ENCODE measurements around the gene DRC7. TPM values are rescaled to one million over a fixed set of nuclear protein-coding genes. Genes with fewer than 3 reads are reported as not detected.

DRC7 gene
- total RNA-seq, 1 donor from 2014 or later: 0.41 TPM

DNA sequence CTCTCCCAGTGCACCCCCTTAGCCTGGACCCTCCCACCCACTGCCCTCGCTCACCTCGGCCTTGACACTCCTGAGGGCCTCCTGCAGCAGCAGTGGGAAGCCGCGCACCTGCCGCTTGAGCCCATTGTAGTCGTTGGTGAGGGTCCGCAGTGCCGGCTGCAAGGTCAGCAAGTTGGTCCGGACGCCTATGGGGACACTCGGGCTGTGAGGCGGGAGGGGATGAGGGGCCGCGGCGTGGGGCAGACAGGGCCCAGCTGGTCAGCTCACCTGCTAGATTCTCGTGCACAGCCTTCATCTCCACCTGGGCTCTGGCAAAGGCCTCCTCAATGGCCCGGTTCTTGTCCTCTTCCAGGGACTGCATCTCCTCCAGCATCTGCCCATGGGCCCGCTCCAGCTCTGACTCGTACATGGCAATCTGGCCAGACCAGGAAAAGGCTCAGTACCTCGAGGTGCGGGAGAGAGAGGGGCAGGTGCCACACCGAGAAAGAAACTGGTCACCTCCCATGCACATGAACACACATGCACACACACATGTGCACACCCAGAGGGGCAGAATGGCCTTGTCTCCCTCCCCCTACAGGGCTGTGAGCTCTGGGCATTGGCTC is 75.0 kb downstream of the DRC7 start:
- Histone ChIP-seq H3K36me3 (no peaks in the 10 kb centered on the region), H2AFZ (replicated peaks) (no peak overlapping the region), H3K4me2 (no peak overlapping the region), H3K79me2 (ENCODE audit: low read depth) (no peaks in the 10 kb centered on the region), H3F3A (ENCODE audit: low read depth) (no peaks in the 10 kb centered on the region), H3K4me1 (no peaks in the 10 kb centered on the region), H3K4me3 (no peak overlapping the region), H3K9ac (no peak overlapping the region), H3K27ac (no peak overlapping the region), H3K9me3 (ENCODE audit: low read depth) (no peaks in the 10 kb centered on the region), H4K20me1 (ENCODE audit: low read depth) (no peaks in the 10 kb centered on the region), H3K27me3 (no peaks in the 10 kb centered on the region)
- Mint-ChIP-seq H3K4me3 (no peak overlapping the region), H3K4me1 (no peaks in the 10 kb centered on the region), H3K27me3 (ENCODE audit: insufficient read depth, low read depth) (peaks cover 3% of the 10 kb centered on the region), H3K36me3 (peaks cover 3% of the 10 kb centered on the region), H3K9me3 (no peaks in the 10 kb centered on the region), H3K27ac (no peak overlapping the region)
- no peak for TF ChIP-seq EZH2phosphoT487 (IDR thresholded peaks at IDR 0.05)
- no peak for TF ChIP-seq EZH2 (IDR thresholded peaks at IDR 0.05)
- DNase-seq (ENCODE audit: low spot score): no peak

DNA sequence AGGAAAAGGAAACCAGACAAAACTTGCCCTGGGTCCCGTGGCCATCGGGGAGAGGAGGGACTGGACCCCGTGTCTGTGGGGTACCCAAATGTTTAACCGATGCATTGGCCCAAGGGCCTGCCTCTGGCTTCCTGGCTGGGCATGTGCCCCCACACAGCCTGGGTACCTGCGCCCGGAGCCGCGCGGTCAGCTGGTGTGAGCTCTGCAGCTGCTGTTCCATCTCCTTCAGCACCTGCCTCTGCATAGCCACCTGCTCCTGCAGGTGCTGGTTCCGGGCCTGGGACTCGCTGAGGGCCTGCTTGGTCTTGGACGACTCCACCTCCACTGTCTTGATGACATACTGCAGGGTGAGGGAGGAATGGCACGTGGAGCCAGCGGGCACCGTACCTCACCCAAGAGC is 75.8 kb downstream of the DRC7 start:
- Histone ChIP-seq H4K20me1 (ENCODE audit: low read depth) (no peaks in the 10 kb centered on the region), H3K9ac (no peak overlapping the region), H3K9me3 (ENCODE audit: low read depth) (no peaks in the 10 kb centered on the region), H3K27ac (no peak overlapping the region), H3K4me1 (peaks cover 3% of the 10 kb centered on the region), H3K4me2 (no peak overlapping the region), H3K4me3 (no peak overlapping the region), H3K27me3 (no peaks in the 10 kb centered on the region), H3F3A (ENCODE audit: low read depth) (peaks cover 6% of the 10 kb centered on the region), H2AFZ (replicated peaks) (no peak overlapping the region), H3K79me2 (ENCODE audit: low read depth) (no peaks in the 10 kb centered on the region), H3K36me3 (no peaks in the 10 kb centered on the region)
- peaks cover 3% of the 10 kb centered on the region for H3K27me3 Mint-ChIP-seq (ENCODE audit: insufficient read depth, low read depth)
- H3K36me3 Mint-ChIP-seq: peaks cover 2% of the 10 kb centered on the region
- no peak overlapping the region for H3K4me3 Mint-ChIP-seq
- peaks cover 4% of the 10 kb centered on the region for H3K4me1 Mint-ChIP-seq
- DNase-seq (ENCODE audit: low spot score): no peak
- no peaks in the 10 kb centered on the region for H3K9me3 Mint-ChIP-seq
- H3K27ac Mint-ChIP-seq: peak overlapping the region; percentile 81
- TF ChIP-seq EZH2 (IDR thresholded peaks at IDR 0.05): no peak
- TF ChIP-seq EZH2phosphoT487 (IDR thresholded peaks at IDR 0.05): no peak
- TF ChIP-seq, protein P1, sequence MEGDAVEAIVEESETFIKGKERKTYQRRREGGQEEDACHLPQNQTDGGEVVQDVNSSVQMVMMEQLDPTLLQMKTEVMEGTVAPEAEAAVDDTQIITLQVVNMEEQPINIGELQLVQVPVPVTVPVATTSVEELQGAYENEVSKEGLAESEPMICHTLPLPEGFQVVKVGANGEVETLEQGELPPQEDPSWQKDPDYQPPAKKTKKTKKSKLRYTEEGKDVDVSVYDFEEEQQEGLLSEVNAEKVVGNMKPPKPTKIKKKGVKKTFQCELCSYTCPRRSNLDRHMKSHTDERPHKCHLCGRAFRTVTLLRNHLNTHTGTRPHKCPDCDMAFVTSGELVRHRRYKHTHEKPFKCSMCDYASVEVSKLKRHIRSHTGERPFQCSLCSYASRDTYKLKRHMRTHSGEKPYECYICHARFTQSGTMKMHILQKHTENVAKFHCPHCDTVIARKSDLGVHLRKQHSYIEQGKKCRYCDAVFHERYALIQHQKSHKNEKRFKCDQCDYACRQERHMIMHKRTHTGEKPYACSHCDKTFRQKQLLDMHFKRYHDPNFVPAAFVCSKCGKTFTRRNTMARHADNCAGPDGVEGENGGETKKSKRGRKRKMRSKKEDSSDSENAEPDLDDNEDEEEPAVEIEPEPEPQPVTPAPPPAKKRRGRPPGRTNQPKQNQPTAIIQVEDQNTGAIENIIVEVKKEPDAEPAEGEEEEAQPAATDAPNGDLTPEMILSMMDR (IDR thresholded peaks at IDR 0.05): no peak

- Mint-ChIP-seq H3K27ac (no peak overlapping the region), H3K27me3 (ENCODE audit: insufficient read depth, low read depth) (peaks cover 4% of the 10 kb centered on the region), H3K4me1 (peaks cover 13% of the 10 kb centered on the region), H3K9me3 (no peaks in the 10 kb centered on the region), H3K4me3 (no peak overlapping the region), H3K36me3 (no peaks in the 10 kb centered on the region)
- H3F3A ChIP-seq (ENCODE audit: low read depth): peaks cover 14% of the 10 kb centered on the region
- no peaks in the 10 kb centered on the region for H3K79me2 ChIP-seq (ENCODE audit: low read depth)
- no peaks in the 10 kb centered on the region for H3K9me3 ChIP-seq (ENCODE audit: low read depth)
- H2AFZ ChIP-seq (replicated peaks): no peak overlapping the region
- DNase-seq (ENCODE audit: low spot score): no peak
- H3K36me3 ChIP-seq: no peaks in the 10 kb centered on the region
- TF ChIP-seq, protein P1 (IDR thresholded peaks at IDR 0.05): no peak
- TF ChIP-seq EZH2 (IDR thresholded peaks at IDR 0.05) (no peak), EZH2phosphoT487 (IDR thresholded peaks at IDR 0.05) (no peak)
- H3K9ac ChIP-seq: no peak overlapping the region
- H4K20me1 ChIP-seq (ENCODE audit: low read depth): no peaks in the 10 kb centered on the region
- H3K4me1 ChIP-seq: peaks cover 10% of the 10 kb centered on the region
- no peak overlapping the region for H3K4me2 ChIP-seq
- H3K4me3 ChIP-seq: no peak overlapping the region
- H3K27ac ChIP-seq: no peak overlapping the region
- H3K27me3 ChIP-seq: no peaks in the 10 kb centered on the region
These were observed 76.7 kb downstream of the DRC7 start for GRCh38 chr16:57771141-57771785.

GRCh38 chr16:57773019-57773418 is 78.4 kb downstream of the DRC7 start:
- H2AFZ ChIP-seq (replicated peaks): no peak overlapping the region
- no peaks in the 10 kb centered on the region for H3K9me3 ChIP-seq (ENCODE audit: low read depth)
- peaks cover 15% of the 10 kb centered on the region for H3K4me1 Mint-ChIP-seq
- TF ChIP-seq EZH2phosphoT487 (IDR thresholded peaks at IDR 0.05) (no peak), EZH2 (IDR thresholded peaks at IDR 0.05) (no peak)
- TF ChIP-seq, protein P1 (IDR thresholded peaks at IDR 0.05): no peak
- H3K36me3 Mint-ChIP-seq: no peaks in the 10 kb centered on the region
- no peak overlapping the region for H3K4me2 ChIP-seq
- H3K27me3 ChIP-seq: no peaks in the 10 kb centered on the region
- no peaks in the 10 kb centered on the region for H3K79me2 ChIP-seq (ENCODE audit: low read depth)
- no peak overlapping the region for H3K9ac ChIP-seq
- no peaks in the 10 kb centered on the region for H3K9me3 Mint-ChIP-seq
- H3K27me3 Mint-ChIP-seq (ENCODE audit: insufficient read depth, low read depth): peaks cover 4% of the 10 kb centered on the region
- no peak overlapping the region for H3K27ac ChIP-seq
- no peak overlapping the region for H3K27ac Mint-ChIP-seq
- no peaks in the 10 kb centered on the region for H4K20me1 ChIP-seq (ENCODE audit: low read depth)
- no peak overlapping the region for H3K4me3 Mint-ChIP-seq
- peaks cover 21% of the 10 kb centered on the region for H3F3A ChIP-seq (ENCODE audit: low read depth)
- no peak for DNase-seq (ENCODE audit: low spot score)
- peaks cover 11% of the 10 kb centered on the region for H3K4me1 ChIP-seq
- H3K36me3 ChIP-seq: no peaks in the 10 kb centered on the region
- no peak overlapping the region for H3K4me3 ChIP-seq

Measured in neural progenitor cell (in vitro differentiated cells).